Activated CD4-positive, alpha-beta T cell treated with anti-CD3 and anti-CD28 coated beads, Interleukin-2, Interleukin-6, amounts not matched to agents 100 ng/mL and 50 ng/mL, durations not matched to agents 16 hours and 8 hours (primary cell): ENCODE results near the gene IGSF21.
"Not testable (repeated sequence)": the region's sequence is repeated elsewhere in the genome, so short reads cannot be mapped to it uniquely, and the experiment has no call there.

Experiments
- DNase-seq: peaks from one replicate; pipeline ENCODE4 v3.0.0-alpha.2; 2020

The IGSF21 gene

DNA sequence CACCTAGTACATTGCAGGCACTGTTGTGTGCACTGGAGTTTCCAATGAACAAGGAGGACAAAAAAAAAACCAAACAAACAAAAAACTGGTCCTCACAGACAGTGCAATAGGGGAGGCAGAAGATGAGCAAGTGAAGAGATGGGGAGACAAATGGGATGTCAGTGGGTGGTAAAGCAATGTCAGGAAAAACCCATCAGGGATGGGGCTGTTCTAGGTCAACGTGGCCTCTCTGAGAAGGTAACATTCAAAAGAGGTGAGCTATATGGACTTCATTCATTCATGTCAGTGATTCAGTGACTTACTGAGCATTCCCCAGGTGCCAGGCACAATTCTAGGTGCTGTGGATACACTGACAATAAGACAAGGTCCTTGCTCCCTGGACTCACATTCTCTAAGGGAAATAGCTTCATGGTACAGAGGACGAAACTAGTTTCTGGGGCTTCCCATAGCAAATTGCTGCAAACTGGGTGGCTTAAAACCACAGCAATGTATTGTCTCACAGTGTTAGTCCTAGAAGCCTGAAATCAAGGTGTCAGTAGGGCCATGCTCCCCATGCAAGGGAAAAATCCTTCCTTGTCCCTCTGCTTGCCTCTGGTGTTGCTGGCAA is 232.7 kb downstream of the IGSF21 start:
- DNase-seq, result no peak

DNA sequence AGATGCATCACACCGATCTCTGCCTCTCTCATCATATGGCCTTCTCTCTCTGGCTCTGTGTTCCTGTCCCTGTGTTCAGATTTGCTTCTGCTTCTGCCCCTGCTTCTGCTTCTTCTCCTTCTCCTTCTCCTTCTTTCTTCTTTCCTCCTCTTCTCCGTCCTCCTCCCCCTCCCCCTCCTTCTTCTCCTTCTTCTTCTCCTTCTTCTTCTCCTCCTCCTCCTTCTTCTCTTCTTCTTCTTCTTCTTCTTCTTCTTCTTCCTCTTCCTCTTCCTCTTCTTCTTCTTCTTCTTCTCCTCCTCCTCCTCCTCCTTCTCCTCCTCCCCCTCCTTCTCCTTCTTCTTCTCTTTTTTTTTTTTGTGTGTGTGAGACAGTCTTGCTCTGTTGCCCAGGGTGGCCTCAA is 233.2 kb downstream of the IGSF21 start:
- DNase-seq, result no peak

DNA sequence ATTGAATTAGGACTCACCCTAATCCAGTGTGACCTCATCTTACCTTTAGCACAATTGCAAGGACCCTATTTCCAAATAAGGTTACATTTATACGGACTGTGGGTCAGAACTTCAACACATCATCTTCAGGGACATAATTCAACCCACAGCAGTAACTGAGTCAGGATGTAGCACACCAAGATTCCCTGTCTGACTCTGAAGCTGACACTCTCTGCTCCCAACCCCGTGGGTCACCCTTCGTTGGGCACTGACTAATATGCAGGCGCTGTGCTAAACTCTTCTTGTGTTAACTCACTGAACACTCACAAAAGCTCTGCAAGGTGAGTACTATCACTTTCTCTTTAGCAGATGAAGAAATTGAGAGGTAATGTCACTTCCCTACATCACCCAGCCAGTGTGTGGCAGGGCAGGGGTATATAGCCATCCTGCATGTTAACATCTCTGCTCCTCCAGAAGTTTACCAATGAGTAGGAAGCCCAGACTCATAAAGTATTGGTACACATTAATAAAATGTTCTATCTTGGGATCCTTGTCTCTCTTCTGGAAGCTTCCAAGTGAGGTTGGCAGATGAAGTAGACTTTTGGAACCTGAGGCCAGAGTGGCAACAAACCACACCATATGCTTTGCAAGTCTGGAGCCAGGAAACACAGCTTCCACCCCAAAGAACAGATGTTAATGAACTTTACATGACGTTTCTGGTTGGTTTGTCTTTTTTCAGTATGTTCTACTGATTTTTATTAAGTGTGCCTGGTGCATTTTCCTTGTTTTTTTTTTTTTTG is 233.9 kb downstream of the IGSF21 start:
- no peak for DNase-seq

DNA sequence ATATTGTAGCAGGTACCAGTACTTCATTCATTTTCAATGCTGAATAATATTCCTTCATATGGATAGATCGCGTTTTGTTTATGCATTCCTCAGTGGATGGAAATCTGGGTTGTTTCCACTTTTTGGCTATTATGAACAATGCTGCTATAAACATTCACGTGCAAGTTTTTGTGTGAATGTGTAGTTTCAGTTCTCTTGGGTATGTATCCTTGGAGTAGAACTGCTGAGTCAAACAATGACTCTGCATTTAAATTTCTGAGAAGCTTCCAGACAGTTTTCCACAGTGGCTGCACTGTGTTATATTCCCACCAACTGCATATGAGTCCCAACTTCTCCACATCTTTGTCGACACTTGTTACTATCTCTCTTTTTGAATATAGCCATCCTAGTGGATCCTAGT is 235.1 kb downstream of the IGSF21 start:
- DNase-seq, result no peak

DNA sequence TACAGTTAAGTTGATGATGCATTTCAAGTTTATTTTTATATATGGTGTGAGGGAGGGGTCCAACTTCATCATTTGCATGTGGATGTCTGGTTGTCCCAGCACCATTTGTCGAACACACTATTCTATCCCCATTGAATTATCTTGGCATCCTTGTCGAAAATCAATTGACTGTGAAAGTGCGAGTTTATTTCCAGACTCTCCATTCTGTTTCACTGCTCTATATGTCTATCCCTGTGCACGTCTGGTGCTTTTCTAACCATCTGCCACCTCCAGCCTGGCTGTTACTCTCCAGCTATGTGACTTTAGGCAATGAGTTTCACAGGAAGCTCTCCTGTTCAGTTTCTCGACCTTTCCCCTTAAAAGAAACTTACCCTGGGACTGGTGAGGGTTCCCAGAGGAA is 236.0 kb downstream of the IGSF21 start:
- no peak for DNase-seq

DNA sequence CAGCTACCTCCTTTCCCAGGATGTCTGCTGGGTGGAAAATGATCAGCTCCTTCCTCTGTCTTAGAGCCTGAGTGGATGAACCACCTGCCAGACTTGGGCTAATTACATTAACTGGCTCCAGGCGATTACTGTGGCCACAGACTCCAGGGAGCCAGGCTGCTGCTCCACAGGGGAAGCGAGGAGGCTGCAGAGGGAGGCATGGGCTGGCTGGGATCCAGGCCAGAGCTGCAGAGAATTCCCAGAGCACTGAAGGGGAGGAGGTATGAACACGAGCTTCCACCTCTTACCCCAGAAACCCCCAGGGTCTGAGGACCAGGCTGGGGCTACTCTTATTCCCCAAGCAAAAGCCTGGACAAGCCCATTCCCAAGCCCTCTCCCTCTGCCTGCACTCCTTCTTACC is 237.2 kb downstream of the IGSF21 start:
- DNase-seq, result no peak

DNA sequence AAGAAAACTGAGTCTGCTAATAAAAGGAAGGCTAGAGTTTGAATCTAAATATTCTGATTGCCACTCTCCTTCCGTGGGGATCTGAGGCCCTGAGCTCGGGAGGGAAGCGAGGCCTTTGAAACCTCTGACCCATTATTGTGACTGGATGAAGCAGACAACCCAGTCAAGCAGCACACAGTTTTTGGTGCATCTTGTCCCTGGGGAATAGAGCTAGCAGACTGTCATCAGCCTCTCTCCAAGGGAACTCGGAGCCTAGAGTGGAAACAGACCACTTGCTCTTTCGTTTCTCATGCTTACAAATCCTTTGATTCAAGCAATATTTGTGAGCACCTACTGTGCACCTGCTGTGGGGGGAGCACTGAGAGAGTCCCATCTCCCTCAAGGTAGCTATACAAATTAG is 240.0 kb downstream of the IGSF21 start:
- no peak for DNase-seq

DNA sequence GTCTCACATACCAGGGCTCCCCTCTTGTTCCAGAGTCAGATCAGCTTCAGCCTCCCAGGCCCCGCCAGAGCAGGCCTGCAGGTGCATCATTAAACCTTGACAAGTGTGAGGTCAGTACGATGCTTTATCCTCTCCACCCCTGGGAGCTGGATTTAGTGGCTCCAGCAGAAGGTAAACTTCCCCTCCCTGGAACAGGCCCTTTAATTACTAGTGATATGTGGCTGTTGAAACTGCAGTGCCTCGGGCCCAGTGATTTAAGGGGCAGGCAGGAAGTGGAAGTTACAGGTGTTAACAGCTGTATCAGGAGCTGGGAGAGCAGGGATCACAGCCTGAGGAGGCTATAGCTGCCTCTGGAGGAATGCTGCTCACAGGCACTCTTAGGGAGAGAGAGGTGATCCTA is 240.8 kb downstream of the IGSF21 start:
- DNase-seq, result no peak

DNA sequence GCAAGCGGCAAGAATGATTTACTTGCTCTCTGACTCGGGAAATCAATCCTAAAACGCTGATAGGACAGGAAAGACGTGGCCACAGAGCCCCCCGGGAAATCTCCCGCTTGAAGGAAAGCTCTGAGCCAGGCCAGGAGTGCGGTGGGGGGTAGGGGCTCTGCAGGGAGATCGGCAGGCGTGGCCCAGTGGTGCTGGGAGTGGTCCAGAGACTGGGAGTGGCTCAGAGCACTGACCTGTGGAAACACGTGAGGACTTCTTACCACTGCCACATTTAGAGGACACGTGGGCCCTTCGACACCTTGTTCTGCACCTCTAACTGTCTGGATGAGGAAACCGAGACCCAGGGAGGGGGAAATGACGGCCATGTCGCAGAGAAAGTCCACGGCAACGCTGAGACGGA is 243.1 kb downstream of the IGSF21 start:
- DNase-seq, result no peak

DNA sequence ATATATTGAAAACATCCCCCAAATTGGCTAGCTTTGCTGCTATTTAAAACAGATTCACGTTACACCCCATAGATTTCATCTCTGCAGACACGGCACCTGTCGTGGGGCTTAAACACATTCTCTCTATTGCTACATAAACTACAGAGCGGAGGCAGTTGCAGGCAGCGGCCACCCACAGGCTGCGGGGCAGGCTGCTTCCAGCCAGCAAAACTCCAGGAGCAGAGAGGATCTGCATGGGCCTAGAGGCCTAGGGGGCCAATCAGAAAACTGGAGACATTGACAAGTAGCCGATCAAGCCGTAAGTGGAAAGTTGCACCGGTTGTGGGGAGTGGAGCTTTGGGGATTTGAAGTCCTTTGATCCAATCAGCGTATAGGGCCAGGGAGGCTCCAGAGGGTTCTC is 244.1 kb downstream of the IGSF21 start:
- no peak for DNase-seq

DNA sequence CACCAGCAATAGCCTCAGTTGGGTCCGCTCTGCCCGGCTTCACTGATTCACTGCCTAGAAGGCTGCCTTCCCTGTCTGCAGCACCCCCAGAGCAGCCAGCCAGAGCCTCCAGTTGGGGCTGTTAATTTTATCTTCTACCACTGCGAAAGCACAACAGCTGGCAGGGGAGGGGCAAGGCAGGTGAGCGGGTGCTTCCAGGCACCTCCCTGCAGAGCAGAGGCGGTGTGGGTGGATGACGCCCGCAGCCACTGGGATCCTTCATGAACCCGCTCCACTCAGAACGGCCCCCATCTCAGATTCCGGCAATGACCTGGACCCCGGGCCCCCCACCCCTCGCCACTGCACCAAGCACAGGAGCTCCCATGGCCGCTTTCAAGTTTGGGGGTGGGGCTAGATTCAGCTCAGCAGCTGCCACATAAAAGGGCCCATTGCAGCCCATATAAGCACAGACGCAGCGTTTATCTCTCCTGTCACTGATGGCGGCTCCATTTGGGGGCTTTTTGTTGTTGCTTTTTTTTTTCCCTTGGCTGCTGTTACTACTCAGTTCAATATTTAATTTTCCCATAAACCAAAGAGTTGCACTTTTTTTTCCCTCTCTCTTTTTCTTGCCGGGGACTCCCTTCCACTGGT is 245.2 kb downstream of the IGSF21 start:
- DNase-seq, result no peak

DNA sequence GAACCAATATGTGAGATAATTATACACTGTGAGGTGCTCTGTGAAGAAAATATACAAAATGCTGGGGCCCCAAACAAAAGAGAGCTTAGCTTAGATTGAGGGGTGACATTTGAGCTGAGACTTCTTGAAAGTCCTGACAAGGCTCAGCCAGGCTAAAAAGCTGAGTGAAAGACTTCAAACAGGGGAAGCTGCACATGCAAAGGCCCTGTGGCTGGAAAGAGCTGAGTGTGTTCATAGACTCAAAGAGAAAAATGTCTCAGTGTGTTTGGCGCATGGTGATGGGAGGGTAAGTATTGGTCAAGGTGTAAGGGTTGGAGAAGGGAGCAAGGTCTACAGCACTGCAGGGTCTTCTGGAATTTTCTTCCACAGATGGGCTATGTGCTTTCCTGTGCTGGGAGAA is 245.9 kb downstream of the IGSF21 start:
- DNase-seq, result no peak

DNA sequence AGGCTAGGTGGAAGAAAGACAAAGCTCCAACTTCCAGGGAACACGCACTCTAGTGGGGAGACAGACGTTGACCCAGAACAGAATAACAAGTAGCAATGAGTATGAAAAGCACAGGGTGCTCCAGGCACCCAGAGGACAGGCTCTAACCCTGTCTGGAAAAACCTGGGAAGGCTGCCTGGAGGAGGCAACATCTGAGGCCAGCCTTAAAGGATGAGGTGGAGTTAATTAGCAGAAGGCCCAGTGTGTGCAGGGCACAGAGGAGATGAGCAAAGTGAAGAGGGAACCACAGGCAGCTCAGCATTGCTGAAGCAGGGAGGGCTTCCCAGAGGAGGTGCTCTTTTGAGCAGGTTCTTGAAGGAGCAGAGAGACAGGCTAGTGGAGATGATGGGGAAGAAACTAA is 246.4 kb downstream of the IGSF21 start:
- DNase-seq, result no peak

DNA sequence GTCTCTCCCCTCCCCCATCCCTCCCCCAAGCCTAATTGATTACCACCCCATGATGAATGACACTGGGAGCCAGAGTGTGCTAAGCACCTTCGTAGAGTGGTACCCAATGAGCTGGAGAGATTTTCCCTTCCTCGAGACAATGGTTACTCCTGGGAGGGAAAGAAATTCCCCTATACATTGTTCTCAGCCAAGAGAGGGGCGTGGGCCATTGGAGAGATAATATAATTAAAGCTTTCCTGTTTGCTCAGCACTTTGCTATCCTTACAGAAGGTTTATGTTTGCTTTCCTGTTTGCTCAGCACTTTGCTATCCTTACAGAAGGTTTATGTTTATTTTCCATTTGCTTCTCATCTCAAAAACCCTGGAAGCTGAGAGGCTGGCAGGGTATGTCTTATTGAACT is 247.0 kb downstream of the IGSF21 start:
- DNase-seq, result no peak

DNA sequence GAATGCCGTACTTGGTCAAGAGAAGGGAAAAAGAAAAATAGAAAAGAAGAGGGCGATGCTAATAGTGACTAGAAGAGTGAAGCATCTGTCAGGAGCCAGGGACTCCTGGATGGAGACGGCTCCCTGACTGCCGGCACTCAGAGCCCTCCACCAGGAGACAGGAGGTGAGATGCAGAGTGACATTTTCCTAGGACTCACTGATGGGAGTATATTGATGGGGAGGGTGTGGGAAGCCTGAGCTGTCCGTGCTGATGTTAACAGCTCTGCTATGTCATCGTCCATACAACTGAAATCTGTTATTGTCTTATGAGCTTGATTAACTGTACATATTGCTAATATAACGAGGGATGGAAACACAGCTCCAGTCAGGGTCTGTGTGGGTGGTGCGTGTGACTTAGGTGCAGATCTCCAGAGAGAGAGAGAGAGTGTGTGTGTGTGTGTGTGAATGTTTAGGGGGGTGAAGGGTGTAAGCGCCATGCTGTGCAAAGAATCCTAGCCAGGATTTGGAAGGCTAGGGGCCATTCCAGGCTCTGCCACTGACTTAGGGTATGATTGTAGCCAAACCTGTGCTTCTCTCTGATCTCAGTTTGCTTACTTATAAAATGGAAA is 250.1 kb downstream of the IGSF21 start:
- no peak for DNase-seq

DNA sequence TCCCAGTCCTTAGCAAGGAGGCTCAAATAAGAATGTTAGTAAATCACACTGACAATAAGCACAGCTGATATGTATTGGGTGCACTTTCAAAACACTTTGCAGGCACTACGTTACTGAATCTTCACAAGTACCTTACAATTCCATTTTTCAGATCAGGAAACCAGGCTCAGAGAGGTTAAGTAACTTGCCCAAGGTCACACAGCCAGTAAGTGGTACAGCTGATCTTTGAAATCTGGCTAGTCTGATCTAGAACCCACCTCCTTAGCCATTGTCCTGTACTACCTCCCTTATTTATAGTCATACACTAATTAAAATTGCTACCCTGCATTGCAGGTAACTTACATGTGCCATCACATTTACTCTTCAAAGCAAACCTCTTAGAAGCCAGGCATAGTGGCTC is 251.0 kb downstream of the IGSF21 start:
- no peak for DNase-seq

DNA sequence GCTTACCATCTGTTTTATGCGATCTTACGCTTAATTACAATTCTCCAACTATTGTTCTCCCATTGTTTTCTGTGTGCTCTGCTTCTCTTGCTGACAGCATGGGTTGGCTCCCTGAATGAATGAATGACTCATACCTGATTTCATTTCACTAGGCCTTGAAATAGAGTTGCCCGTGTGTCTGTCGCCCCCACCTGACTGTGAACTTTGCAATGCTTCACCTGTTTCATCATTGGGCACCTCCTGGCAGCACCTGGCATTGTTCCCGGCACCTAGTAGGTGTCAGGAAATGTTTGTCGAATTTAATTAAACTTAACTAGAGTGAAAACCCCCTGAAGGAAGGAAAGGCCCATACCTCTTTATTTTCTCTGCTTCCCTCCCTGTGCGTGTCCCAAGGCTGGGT is 252.7 kb downstream of the IGSF21 start:
- DNase-seq, result no peak

DNA sequence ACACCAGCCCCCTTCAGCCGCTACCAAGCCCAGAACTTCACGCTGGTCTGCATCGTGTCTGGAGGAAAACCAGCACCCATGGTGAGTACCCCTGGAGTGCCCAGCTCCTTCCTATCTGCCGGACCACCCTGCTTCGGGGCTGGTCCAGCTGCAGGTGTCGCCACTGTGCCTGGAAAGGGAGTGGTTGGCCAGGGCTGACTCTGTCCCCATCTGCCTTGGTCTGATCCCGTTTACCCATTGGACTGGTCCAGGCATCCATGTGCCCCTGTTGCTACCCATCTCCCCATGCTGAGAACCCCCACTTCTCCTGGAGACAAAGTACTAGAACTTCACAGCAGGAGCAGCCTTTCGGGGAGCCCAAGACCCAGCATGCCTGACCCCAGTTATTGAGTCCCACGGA is 254.6 kb downstream of the IGSF21 start:
- DNase-seq, result no peak

DNA sequence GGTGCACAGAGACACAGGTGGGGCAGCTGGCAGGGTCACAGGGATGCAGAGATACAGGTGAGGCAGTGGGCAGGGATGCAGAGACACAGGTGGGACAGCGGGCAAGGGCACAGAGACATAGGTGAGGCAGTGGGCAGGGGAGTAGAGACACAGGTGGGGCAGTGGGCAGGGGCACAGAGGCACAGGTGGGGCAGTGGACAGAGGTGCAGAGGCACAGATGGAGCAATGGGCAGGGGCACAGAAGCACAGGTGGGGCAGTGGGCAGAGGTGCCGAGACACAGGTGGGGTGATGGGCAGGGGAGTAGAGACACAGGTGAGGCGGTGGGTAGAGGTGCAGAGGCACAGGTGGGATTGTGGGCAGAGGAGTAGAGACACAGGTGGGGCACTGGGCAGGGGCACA is 255.8 kb downstream of the IGSF21 start:
- DNase-seq, result no peak

DNA sequence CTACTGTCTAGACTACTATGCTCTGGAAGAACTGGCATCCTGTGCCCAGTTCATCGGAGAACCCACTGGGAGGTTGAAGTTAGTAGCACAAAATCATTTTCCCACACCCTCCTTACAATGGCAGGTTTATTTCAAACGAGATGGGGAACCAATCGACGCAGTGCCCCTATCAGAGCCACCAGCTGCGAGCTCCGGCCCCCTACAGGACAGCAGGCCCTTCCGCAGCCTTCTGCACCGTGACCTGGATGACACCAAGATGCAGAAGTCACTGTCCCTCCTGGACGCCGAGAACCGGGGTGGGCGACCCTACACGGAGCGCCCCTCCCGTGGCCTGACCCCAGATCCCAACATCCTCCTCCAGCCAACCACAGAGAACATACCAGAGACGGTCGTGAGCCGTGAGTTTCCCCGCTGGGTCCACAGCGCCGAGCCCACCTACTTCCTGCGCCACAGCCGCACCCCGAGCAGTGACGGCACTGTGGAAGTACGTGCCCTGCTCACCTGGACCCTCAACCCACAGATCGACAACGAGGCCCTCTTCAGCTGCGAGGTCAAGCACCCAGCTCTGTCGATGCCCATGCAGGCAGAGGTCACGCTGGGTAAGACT is 257.6 kb downstream of the IGSF21 start:
- no peak for DNase-seq

DNA sequence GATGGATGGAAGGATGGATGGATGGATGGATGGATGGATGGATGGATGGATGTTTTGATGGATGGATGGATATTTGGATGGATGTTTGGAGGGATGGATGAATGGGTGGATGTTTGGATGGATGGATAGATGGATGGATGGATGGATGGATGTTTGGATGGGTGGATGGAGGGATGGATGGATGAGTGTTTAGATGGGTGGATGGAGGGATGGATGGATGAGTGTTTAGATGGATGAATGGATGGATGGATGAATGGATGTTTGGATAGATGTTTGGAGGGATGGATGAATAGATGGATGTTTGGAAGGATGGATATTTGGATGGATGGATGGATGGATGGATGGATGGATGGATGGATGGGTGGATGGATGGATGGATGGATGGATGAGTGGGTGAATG is 264.9 kb downstream of the IGSF21 start:
- DNase-seq, result not testable (repeated sequence)

DNA sequence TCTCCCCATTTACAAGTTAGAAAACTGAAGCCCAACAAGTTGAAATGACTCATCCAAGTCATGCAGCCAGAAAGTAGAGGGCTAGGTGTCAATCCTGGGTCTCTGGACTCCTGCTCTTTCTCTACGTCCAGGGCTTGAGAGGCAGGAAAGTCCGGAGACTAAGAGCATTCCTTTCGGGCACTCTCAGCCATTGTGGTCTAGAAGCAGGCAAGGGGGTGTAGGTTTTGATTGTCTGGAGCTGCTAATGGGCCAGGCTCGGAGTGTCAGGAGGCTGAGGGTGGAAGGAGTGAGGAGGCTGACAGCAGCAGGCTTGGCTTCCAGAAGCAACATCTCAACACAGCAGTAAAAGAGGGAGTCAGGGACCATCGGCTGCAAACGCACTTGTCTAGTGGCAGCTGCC is 265.6 kb downstream of the IGSF21 start:
- no peak for DNase-seq

DNA sequence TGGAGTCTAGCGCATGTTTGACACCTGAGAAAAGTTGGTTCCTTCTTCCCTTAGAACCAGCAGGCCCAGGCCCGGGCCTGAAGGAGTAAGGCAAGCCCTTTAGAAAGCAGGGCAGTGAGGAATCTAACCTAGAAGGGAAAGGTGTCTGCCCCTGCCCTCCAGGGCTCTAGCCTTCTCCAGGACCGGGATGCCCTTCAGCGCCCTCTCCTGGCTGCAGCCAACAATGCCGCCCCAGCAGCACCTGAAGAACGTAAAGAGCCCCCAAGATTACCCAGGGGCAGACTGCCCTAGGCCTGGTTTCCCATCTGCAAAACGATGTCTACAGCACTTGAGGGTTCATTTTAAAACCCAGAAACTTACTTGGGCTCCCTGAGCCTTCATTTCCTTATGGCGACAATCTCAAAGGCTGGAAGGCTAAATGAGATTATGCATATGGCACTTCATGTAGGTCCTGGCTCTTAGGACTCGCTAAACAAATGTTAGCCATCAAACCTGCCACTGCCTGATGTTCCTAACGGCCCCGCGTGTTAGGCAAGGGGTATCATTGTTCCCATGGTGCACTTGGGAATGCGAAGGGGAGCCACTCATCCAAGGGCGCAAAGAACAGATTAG is 266.4 kb downstream of the IGSF21 start:
- DNase-seq, result peak; percentile 16
